SHP77 treated with DMSO at 0.1 percent for 48 hours (cell line): Measurements from ENCODE around the gene MCM3AP.

ENCODE experiments used
- DNase-seq: peaks from one replicate; lab custom pipeline; 2025; lab: John Stamatoyannopoulos, UW

MCM3AP gene

GRCh38 chr21:46217511-46218196 is 67.8 kb downstream of the MCM3AP start:
- DNase-seq, result no peak

DNA sequence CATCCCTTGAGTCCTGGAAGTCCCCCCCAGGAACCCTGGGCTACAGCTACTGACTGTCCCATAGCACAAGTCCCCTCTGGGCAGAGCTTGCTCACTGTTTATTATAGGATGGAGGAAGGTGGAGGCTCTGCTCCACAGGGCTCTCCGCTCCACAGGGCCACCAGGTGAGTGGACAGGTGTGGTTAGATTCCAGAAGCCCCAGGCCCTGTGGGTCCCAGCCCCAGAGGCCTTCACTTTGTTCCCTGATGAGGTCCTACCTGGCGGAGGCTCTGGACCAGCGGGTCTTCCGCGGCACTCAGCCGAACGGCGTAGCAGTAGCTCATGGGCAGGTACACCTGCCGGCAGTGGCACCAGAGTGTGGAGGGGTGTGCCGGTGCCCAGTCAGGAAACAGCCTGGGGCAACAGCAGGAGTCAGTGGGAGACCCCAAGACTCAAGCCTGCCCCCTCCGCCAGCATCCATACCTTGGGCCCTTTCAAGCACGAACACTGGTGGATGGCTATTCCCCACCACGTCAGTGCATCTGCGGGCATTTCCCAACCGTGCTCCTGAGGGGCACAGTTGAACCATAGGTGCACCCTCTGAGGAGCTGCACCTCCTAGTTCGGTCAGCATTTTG is 69.2 kb downstream of the MCM3AP start:
- no peak for DNase-seq

- no peak for DNase-seq
Observed at GRCh38 chr21:46215436-46216131, 69.8 kb downstream of the MCM3AP start.

- DNase-seq, result no peak
Observed at GRCh38 chr21:46214478-46215340, 70.7 kb downstream of the MCM3AP start.

- DNase-seq, result no peak
Observed at GRCh38 chr21:46213620-46214286, 71.7 kb downstream of the MCM3AP start.

DNA sequence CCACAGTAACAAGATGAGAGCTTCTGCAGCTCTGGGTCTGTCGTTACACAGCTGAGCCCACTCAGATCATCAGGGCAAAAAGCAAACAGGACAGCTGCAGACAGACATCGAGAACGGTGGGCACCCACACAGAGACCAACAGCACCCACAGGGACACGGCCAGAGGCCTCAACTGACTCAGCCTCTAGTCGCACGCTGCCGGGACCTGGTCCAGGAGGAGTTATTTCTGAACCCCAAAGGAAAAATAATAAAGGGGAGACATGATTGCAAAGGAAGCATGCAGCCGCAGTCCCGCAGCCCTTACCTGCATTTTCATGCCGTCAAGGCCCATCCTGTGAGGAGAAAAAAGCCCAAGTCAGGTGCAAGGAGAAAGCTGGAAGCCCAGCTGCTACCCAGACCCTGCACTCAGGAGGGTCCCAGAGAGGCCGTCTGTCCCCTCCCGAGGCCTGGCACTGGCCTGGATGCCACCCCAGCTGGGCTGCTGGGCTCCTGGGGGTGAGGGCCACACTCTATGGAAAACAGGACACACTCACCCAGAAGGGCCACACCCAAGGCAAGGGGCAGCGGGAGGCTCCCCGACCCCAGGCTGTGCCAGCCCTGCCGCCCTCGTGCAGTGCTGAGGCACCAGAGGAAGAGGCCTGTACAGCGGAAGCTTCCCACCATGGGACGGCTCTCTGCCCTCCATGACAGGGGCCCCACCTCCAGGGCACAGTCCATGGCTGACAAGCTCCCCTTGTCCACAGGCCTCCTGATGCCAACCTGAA is 72.5 kb downstream of the MCM3AP start:
- no peak for DNase-seq

- no peak for DNase-seq
Observed at GRCh38 chr21:46211786-46212720, 73.4 kb downstream of the MCM3AP start.

GRCh38 chr21:46211376-46211775 is 74.0 kb downstream of the MCM3AP start:
- no peak for DNase-seq

- no peak for DNase-seq
Observed at GRCh38 chr21:46210378-46211136, 74.9 kb downstream of the MCM3AP start.

GRCh38 chr21:46208761-46209721 is 76.4 kb downstream of the MCM3AP start:
- no peak for DNase-seq

DNA sequence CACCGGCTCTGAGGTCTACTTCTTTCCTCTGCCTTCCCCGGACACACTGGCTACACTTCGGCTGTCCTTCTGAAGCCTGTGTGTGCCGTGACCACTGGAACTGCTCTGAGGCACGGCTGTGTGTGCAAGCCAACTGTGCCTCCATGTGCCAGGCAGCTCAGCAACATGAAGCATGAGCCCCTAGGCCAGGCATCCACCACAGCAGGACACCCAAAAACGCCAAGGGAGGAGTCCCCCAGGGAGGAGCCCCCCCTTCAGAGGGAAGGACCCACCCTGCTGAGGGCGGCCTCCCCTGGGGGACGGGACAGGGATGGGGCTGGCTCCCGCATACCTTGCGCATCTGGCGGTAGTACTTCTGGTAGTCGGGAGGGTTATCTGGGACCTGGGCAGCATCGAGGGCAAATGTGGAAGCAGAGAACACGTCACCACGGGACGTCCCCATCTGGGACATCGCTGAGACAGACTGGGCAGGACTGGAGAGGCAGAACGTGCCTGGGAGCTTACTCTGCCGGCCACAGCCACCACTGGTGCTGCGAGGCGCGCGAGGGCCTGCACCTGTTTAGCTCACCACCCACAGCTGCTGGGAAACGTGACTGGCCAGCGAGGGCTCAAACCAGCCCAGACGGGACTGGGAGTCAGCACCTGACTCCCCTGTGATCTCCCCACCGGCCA is 77.4 kb downstream of the MCM3AP start:
- no peak for DNase-seq

GRCh38 chr21:46207006-46207919 is 78.1 kb downstream of the MCM3AP start:
- no peak for DNase-seq

GRCh38 chr21:46206163-46207005 is 79.0 kb downstream of the MCM3AP start:
- DNase-seq, result no peak

DNA sequence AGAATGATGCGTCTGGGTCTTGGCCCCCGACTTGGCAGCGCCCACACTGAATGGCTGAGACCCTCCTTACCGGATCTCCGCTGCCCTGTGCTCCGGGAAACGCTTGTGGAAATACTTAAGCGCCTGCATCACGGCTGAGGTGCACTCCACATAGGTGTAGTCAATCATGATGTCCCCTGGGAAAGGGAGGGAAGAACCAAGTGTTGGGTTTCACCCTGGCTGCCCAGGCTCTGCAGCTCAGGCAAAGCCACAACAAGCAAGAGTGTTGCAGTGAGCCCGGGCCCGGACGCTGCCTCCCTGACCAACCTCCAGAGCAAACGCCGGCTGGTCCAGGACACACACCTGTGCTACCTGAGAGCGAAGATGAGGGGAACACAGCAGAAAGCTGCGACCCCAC is 79.6 kb downstream of the MCM3AP start:
- DNase-seq, result no peak

DNA sequence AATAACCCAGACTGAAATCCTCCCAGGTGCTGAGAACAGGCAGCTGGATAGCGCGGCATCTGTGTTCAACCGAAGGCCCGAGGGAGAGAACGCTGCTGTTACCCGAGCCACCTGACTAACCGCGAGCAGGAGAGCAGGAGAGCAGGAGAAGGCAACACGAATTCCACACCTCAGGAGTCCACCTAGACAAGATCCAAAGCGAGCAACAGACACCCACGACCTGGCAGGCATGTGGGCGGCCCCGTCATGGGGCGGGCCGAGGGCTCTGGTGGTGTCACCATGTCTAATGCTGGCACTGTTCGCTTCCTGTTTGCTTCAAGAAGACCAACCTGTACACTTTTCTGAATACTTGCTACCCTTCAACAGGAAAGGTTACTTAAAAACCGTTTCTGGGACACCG is 80.2 kb downstream of the MCM3AP start:
- no peak for DNase-seq
